GM21723 (cell line): ENCODE measurements around the gene ZZZ3.
"Not testable (repeated sequence)": the region's sequence is repeated elsewhere in the genome, so short reads cannot be mapped to it uniquely, and the experiment has no call there.

Experiments
- ATAC-seq: cut with Tn5 transposase; IDR thresholded peaks from one replicate; pipeline ENCODE4 v1.9.1; 2021; ENCODE audit warnings: mild to moderate bottlenecking, moderate library complexity; ENCODE audit not compliant: unreplicated experiment

The ZZZ3 gene

GRCh38 chr1:77682460-77683159 lies at the start of gene ZZZ3:
TSS of gene ZZZ3 (minus strand) at chr1:77682658. CDS start at chr1:77633354, 49,304 bp downstream.
- ATAC-seq, result peak; percentile 76

- no peak for ATAC-seq
Observed at GRCh38 chr1:77732090-77732489, 49.6 kb upstream of the ZZZ3 start.

GRCh38 chr1:77725706-77726105 lies 43.2 kb upstream of the ZZZ3 start:
- no peak for ATAC-seq

- ATAC-seq, result no peak
Observed at GRCh38 chr1:77718181-77718580, 35.7 kb upstream of the ZZZ3 start.

- no peak for ATAC-seq
Observed at GRCh38 chr1:77716065-77716464, 33.6 kb upstream of the ZZZ3 start.

- ATAC-seq, result no peak
Observed at GRCh38 chr1:77709727-77710126, 27.3 kb upstream of the ZZZ3 start.

GRCh38 chr1:77706321-77706720 lies 23.9 kb upstream of the ZZZ3 start:
- ATAC-seq, result no peak

- ATAC-seq, result no peak
Observed at GRCh38 chr1:77704736-77705135, 22.3 kb upstream of the ZZZ3 start.

- not testable (repeated sequence) for ATAC-seq
Observed at GRCh38 chr1:77699673-77700072, 17.2 kb upstream of the ZZZ3 start.

- ATAC-seq, result no peak
Observed at GRCh38 chr1:77697441-77697840, 15.0 kb upstream of the ZZZ3 start.

GRCh38 chr1:77688939-77689338 lies 6.5 kb upstream of the ZZZ3 start:
- ATAC-seq, result no peak

- ATAC-seq, result no peak
Observed at GRCh38 chr1:77687519-77687906, 5.1 kb upstream of the ZZZ3 start.

GRCh38 chr1:77686796-77687518 lies 4.5 kb upstream of the ZZZ3 start:
- no peak for ATAC-seq

GRCh38 chr1:77683160-77684148 lies 996 bp upstream of the ZZZ3 start:
- ATAC-seq, result peak; percentile 78

GRCh38 chr1:77680173-77680572 lies 2.3 kb downstream of the ZZZ3 start:
- ATAC-seq, result no peak

GRCh38 chr1:77678660-77679610 lies 3.5 kb downstream of the ZZZ3 start:
- no peak for ATAC-seq

- not testable (repeated sequence) for ATAC-seq
Observed at GRCh38 chr1:77674807-77675206, 7.7 kb downstream of the ZZZ3 start.

GRCh38 chr1:77673716-77674355 lies 8.6 kb downstream of the ZZZ3 start:
- no peak for ATAC-seq

GRCh38 chr1:77673030-77673429 lies 9.4 kb downstream of the ZZZ3 start:
- no peak for ATAC-seq

GRCh38 chr1:77672374-77672773 lies 10.1 kb downstream of the ZZZ3 start:
- ATAC-seq, result peak; percentile 51
